BJ (cell line): ENCODE measurements around the gene NFKB2. TPM values are rescaled to one million over a fixed set of nuclear protein-coding genes. Genes with fewer than 3 reads are reported as not detected.
A peak's percentile ranks its signal among the peaks of the same experiment; 100 is the strongest.

Experiments used
- CTCF ChIA-PET: fragments of 350-600 bp; formaldehyde crosslinking; extraction: SDS; loops from one replicate; lab custom pipeline; 2021; ENCODE audit warnings: antibody characterized with exemption, inconsistent platforms; lab: Yijun Ruan, JAX
- POLR2A ChIA-PET: fragments of 300-600 bp; sonication (Branson Sonifier 250); formaldehyde crosslinking; extraction: SDS; loops from one replicate; lab custom pipeline; 2021; ENCODE audit warnings: antibody characterized with exemption; lab: Charles Lee
- DNase-seq: peaks from one replicate; pipeline ENCODE4 v3.0.0-alpha.2; 2011; ENCODE audit warnings: low read depth
- H3K27me3 ChIP-seq: 2 replicates; pipeline ENCODE4 v1.6.0; 2011; ENCODE audit warnings: low read length; ENCODE audit not compliant: control insufficient read depth, insufficient read depth
- H3K36me3 ChIP-seq: 2 replicates; pipeline ENCODE4 v1.5.1; 2011; ENCODE audit warnings: low read length; ENCODE audit not compliant: control insufficient read depth, insufficient read depth
- H3K4me3 ChIP-seq: 2 replicates; pipeline ENCODE4 v1.5.1; 2011; ENCODE audit warnings: low read depth, mild to moderate bottlenecking, control low read depth, low read length
- CTCF ChIP-seq: IDR thresholded peaks from 2 replicates; pipeline ENCODE4 v1.5.1; 2011; ENCODE audit warnings: low read depth, mild to moderate bottlenecking, control low read depth, inconsistent platforms, low read length, moderate library complexity; ENCODE audit not compliant: insufficient read depth
- polyA plus RNA-seq: library from polyadenylated mRNA; depleted of rRNA; stranded (reverse); fragments of >200 nt; gene quantifications from 2 replicates; pipeline ENCODE4 v1.2.3, GENCODE V29; 2011

Gene NFKB2
- polyA plus RNA-seq, 1 experiment: 31.3 TPM

GRCh38 chr10:102419269-102420180 lies 24.0 kb downstream of the NFKB2 start:
- Histone ChIP-seq H3K4me3 (peak overlapping the region; percentile 82), H3K27me3 (peaks cover 6% of the 10 kb centered on the region), H3K36me3 (peaks cover 8% of the 10 kb centered on the region)
- ChIA-PET CTCF (interaction anchor here (3.5 to 7.0 kb wide), 7 partner anchors 9 to 249 kb away, joined by 20 to 60 read pairs (median 30); no protein-coding TSS in a partner anchor), POLR2A (interaction anchor here (3.1 kb wide), 1 partner anchor 13 kb away, joined by 7 read pairs; the partner anchor contains the start of gene CUEDC2)
- DNase-seq: no peak
- TF ChIP-seq CTCF: no peak

GRCh38 chr10:102420181-102420713 lies 24.7 kb downstream of the NFKB2 start:
- Histone ChIP-seq H3K27me3 (peaks cover 4% of the 10 kb centered on the region), H3K4me3 (peak overlapping the region; percentile 82), H3K36me3 (peaks cover 8% of the 10 kb centered on the region)
- POLR2A ChIA-PET: interaction anchor here (1.3 to 3.1 kb wide), 2 partner anchors 12 to 190 kb away, joined by 3 to 7 read pairs; partner anchors contain the start of gene CUEDC2
- TF ChIP-seq CTCF: no peak
- CTCF ChIA-PET: interaction anchor here (1.0 to 7.0 kb wide), 11 partner anchors 10 to 250 kb away, joined by 3 to 60 read pairs (median 25); partner anchors contain the start of genes C10orf95 and CUEDC2
- no peak for DNase-seq

GRCh38 chr10:102420714-102421506 lies 25.4 kb downstream of the NFKB2 start, which contains the start of gene FBXL15:
TSS of gene FBXL15 (plus strand) at chr10:102420836. CDS start at chr10:102421130, 294 bp downstream.
- peak within 1 kb of the TSS; percentile 82 for H3K4me3 ChIP-seq
- no peak for TF ChIP-seq CTCF
- peaks cover 4% of the 10 kb centered on the region for H3K27me3 ChIP-seq
- H3K36me3 ChIP-seq: peaks cover 8% of the 10 kb centered on the region
- peak; percentile 68 for DNase-seq
- CTCF ChIA-PET: interaction anchor here (0.8 to 7.0 kb wide), 13 partner anchors 10 to 251 kb away, joined by 3 to 60 read pairs (median 21); partner anchors contain the start of genes C10orf95 and CUEDC2
- POLR2A ChIA-PET: interaction anchor here (1.3 to 3.1 kb wide), 2 partner anchors 12 to 190 kb away, joined by 3 to 7 read pairs; partner anchors contain the start of gene CUEDC2

- Histone ChIP-seq H3K36me3 (peaks cover 8% of the 10 kb centered on the region), H3K4me3 (peak overlapping the region; percentile 82), H3K27me3 (peaks cover 4% of the 10 kb centered on the region)
- no peak for TF ChIP-seq CTCF
- no peak for DNase-seq
- POLR2A ChIA-PET: interaction anchor here (0.5 to 3.1 kb wide), 3 partner anchors 11 to 191 kb away, joined by 3 to 7 read pairs (median 3); partner anchors contain the start of genes CUEDC2 and NFKB2
- CTCF ChIA-PET: interaction anchor here (0.8 to 7.0 kb wide), 15 partner anchors 11 to 251 kb away, joined by 3 to 60 read pairs (median 20); partner anchors contain the start of genes C10orf95 and CUEDC2
These were observed 25.9 kb downstream of the NFKB2 start for GRCh38 chr10:102421507-102421756.
